ENCODE data around the gene RUNDC3A. TPM values are rescaled to one million over a fixed set of nuclear protein-coding genes. Genes with fewer than 3 reads are reported as not detected.

The RUNDC3A gene
- total and polyA plus RNA-seq, 2 of the 8 experiments (the other 6 are each of a cell fraction or from before 2014, with no cell fraction given) = 6.4 to 13.8 TPM

DNA sequence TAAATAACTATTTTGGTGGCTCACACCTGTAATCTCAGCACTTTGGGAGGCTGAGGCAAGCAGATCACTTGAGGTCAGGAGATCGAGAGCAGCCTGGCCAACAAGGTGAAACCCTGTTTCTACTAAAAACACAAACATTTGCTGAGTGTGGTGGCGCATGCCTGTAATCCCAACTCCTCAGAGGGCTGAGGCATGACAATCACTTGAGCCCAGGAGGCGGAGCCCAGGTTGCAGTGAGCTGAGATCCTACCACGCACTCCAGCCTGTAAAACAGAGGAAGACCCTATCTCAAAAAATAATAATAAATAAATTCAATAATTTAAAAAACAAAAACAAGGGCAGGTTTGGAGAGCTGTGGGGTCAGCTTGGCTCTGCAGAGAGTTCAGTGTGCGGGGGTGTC is 34.8 kb upstream of the RUNDC3A start:
- WGBS, 2 experiments (ENCODE audit: extremely low coverage in 1 of 2, insufficient coverage in 1 of 2, insufficient read length in 1 of 2, insufficient replicate concordance in 2 of 2, low coverage in 1 of 2, low lambda C conversion rate in 2 of 2, missing lambda C conversion rate in 1 of 2) = 71% methylated on average over 5 of the region's 5 CpGs; no CpG with 5 or more reads in 1 of the 2 experiments
- POLR2A ChIA-PET (ENCODE audit: partially characterized antibody) = interaction anchor here (0.6 to 1.9 kb wide), 7 partner anchors 18 to 217 kb away, joined by 3 to 7 read pairs (median 3); no protein-coding TSS in a partner anchor
- Histone ChIP-seq H4K8ac (ENCODE audit: extremely low read depth, insufficient read depth, low read length) (no peak overlapping the region), H2BK15ac (ENCODE audit: low read length) (no peak overlapping the region), H3K36me3 (ENCODE audit: control insufficient read depth in 2 of 4, insufficient read depth in 4 of 4, low read length in 3 of 4) (no peaks in the 10 kb centered on the region), H2AK5ac (ENCODE audit: low read depth, low read length) (no peak overlapping the region), H3K23me2 (ENCODE audit: low read depth, low read length) (no peaks in the 10 kb centered on the region), H3K4me2 (ENCODE audit: insufficient read depth in 1 of 2, low read depth in 2 of 2, low read length in 2 of 2) (peak overlapping the region in 1 of 2 experiments; percentile 21; a peak in 1 of 4 replicates), H4K5ac (ENCODE audit: insufficient read length, low read depth, low read length) (no peak overlapping the region), H3K18ac (ENCODE audit: extremely low read depth, low read length) (peak overlapping the region; percentile 40), H3K9me3 (ENCODE audit: insufficient read depth in 2 of 2, low read depth in 1 of 2, low read length in 1 of 2) (no peaks in the 10 kb centered on the region), H2BK5ac (ENCODE audit: low read depth, low read length) (no peak overlapping the region), H4K91ac (replicated peaks; ENCODE audit: insufficient read length, low read length) (peak overlapping the region; percentile 57), H3K4ac (replicated peaks; ENCODE audit: insufficient read length, low read depth, low read length) (no peak overlapping the region), H2AFZ (ENCODE audit: low read length) (peak overlapping the region; percentile 97; the same call in 1 of the 2 replicates), H3K79me1 (ENCODE audit: low read depth, low read length) (no peaks in the 10 kb centered on the region), H3K9ac (replicated peaks in 1 of 4; ENCODE audit: extremely low read depth in 1 of 4, low read depth in 3 of 4, low read length in 3 of 4) (no peak overlapping the region), H3K27me3 (replicated peaks in 1 of 4; ENCODE audit: control insufficient read depth in 3 of 4, extremely low read depth in 1 of 4, insufficient read depth in 3 of 4, low read length in 3 of 4) (no peaks in the 10 kb centered on the region), H3K4me1 (replicated peaks in 1 of 4; ENCODE audit: control insufficient read depth in 3 of 4, insufficient read depth in 4 of 4, low read length in 3 of 4) (peaks cover 0 to 9% (median 3%) of the 10 kb centered on the region in 4 experiments; a peak in 4 of 7 replicates), H3K14ac (ENCODE audit: insufficient read length) (no peak overlapping the region), H2BK120ac (replicated peaks; ENCODE audit: low read depth, low read length) (no peak overlapping the region), H2BK12ac (ENCODE audit: low read depth, low read length) (peak overlapping the region; percentile 96; the same call in 1 of the 2 replicates), H3K27ac (ENCODE audit: low read depth, low read length) (no peak overlapping the region), H4K20me1 (replicated peaks in 1 of 2; ENCODE audit: control insufficient read depth in 1 of 2, insufficient read depth in 2 of 2, low read length in 2 of 2) (no peaks in the 10 kb centered on the region), H3K56ac (replicated peaks; ENCODE audit: insufficient read length, low read depth, low read length) (no peak overlapping the region), H3K4me3 (ENCODE audit: extremely low read depth in 1 of 4, insufficient read depth in 2 of 4, low read depth in 3 of 4, low read length in 4 of 4) (no peak overlapping the region), H3K79me2 (ENCODE audit: control insufficient read depth in 1 of 2, insufficient read depth in 2 of 2, low read length in 2 of 2) (no peaks in the 10 kb centered on the region), H3K23ac (ENCODE audit: insufficient read length) (no peak overlapping the region), H2BK20ac (ENCODE audit: low read length) (no peak overlapping the region)
- TF ChIP-seq CTBP2 (IDR thresholded peaks at IDR 0.05; ENCODE audit: borderline replicate concordance, insufficient read depth, insufficient read length, low read length) (no peak), RNF2 (IDR thresholded peaks at IDR 0.05; ENCODE audit: borderline replicate concordance, low read depth, low read length, missing control alignments, poor library complexity, severe bottlenecking) (no peak), CREB1 (IDR thresholded peaks at IDR 0.05) (no peak), POU5F1 (IDR thresholded peaks at IDR 0.05; ENCODE audit: low read depth, low read length) (no peak), MAFK (IDR thresholded peaks at IDR 0.05; ENCODE audit: low read depth, low read length) (no peak)
- TF ChIP-seq, protein P1, sequence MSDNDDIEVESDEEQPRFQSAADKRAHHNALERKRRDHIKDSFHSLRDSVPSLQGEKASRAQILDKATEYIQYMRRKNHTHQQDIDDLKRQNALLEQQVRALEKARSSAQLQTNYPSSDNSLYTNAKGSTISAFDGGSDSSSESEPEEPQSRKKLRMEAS (IDR thresholded peaks at IDR 0.05) = 0 out of 2 replicates have a peak, but pooled peaks have one; percentile 10
- DNase-seq (ENCODE audit: low read depth in 1 of 2, low spot score in 2 of 2) (no peak), FAIRE-seq (no peak)
- CTCF ChIA-PET (ENCODE audit: partially characterized antibody) = interaction anchor here (0.8 to 2.5 kb wide), 8 partner anchors 14 to 63 kb away, joined by 3 to 7 read pairs (median 4); no protein-coding TSS in a partner anchor
